ENCODE results near the gene JSRP1.

DNA sequence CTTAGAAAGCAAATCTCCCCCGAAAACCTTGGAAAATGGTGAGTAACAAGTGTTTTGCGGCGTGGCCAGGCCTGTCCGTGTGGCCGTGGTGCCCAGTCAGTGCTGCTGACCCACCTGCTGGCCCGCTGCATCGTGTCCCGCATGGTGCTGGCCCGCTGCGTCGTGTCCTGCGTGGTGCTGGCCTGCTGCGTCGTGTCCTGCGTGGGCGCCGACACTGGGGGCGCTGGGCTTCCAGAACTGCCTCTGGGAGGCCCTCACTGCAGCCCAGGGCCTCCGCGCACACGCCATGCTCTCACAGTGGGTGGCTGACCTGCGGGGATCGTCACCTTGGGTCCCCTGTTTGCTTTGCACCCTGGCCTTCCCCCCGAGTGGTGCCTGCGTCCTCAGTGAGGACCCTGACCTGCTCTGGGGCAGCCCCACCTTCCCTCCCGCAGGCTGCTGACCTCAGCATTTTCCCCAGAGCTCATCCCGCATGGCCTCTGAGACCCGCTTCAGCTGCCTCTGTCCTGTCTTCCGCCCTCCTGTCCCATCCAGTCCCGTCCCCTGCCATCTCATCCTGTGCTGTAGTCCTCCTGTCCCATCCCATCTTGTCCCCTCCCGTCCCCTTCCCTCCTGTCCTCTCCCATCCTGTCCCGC is 30.7 kb downstream of the JSRP1 start:
- TF ChIP-seq, protein P1, sequence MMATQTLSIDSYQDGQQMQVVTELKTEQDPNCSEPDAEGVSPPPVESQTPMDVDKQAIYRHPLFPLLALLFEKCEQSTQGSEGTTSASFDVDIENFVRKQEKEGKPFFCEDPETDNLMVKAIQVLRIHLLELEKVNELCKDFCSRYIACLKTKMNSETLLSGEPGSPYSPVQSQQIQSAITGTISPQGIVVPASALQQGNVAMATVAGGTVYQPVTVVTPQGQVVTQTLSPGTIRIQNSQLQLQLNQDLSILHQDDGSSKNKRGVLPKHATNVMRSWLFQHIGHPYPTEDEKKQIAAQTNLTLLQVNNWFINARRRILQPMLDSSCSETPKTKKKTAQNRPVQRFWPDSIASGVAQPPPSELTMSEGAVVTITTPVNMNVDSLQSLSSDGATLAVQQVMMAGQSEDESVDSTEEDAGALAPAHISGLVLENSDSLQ (IDR thresholded peaks at IDR 0.05), result no peak
- TF ChIP-seq TARDBP (IDR thresholded peaks at IDR 0.05) (no peak), SP1 (IDR thresholded peaks at IDR 0.05) (no peak), SUZ12 (IDR thresholded peaks at IDR 0.05) (no peak), FOXK2 (IDR thresholded peaks at IDR 0.05) (no peak), FOXM1 (IDR thresholded peaks at IDR 0.05; ENCODE audit: borderline replicate concordance) (no peak), FOXA1 (IDR thresholded peaks at IDR 0.05) (no peak)

Measured in HEK293T (cell line).